Activated CD8-positive, alpha-beta T cell treated with anti-CD3 and anti-CD28 coated beads for 36 hours (primary cell): ENCODE measurements around the gene CLDN6. TPM values are rescaled to one million over a fixed set of nuclear protein-coding genes. Genes with fewer than 3 reads are reported as not detected.

Source experiments
- ATAC-seq: fragments of 200-7000 bp; cut with Tn5 transposase; one replicate; pipeline ENCODE4 v1.10.0; 2021; ENCODE audit warnings: mild to moderate bottlenecking, moderate library complexity
- CTCF ChIA-PET: fragments of 350-600 bp; sonication (Branson Sonifier 250); formaldehyde crosslinking; loops from one replicate; lab custom pipeline; 2021; ENCODE audit warnings: antibody characterized with exemption; lab: Charles Lee
- POLR2A ChIA-PET: fragments of 350-600 bp; sonication (Branson Sonifier 250); formaldehyde crosslinking; loops from one replicate; lab custom pipeline; 2021; ENCODE audit warnings: antibody characterized with exemption; lab: Charles Lee
- DNase-seq: peaks from one replicate; pipeline ENCODE4 v3.0.0-alpha.2; 2020
- H3K27ac Mint-ChIP-seq: one replicate; pipeline ENCODE4 v1.8.0; 2021; ENCODE audit warnings: mild to moderate bottlenecking, mixed read lengths
- H3K27me3 Mint-ChIP-seq: one replicate; pipeline ENCODE4 v1.8.0; 2021; ENCODE audit warnings: mixed read lengths
- H3K36me3 Mint-ChIP-seq: one replicate; pipeline ENCODE4 v1.8.0; 2021; ENCODE audit warnings: low read depth, mixed read lengths
- H3K4me1 Mint-ChIP-seq: one replicate; pipeline ENCODE4 v1.8.0; 2021; ENCODE audit warnings: low read depth, mixed read lengths
- H3K4me3 Mint-ChIP-seq: one replicate; pipeline ENCODE4 v1.8.0; 2021; ENCODE audit warnings: mild to moderate bottlenecking, moderate library complexity, mixed read lengths
- H3K9me3 Mint-ChIP-seq: one replicate; pipeline ENCODE4 v1.8.0; 2021; ENCODE audit warnings: mixed read lengths
- CTCF ChIP-seq: fragments of 200-600 bp; IDR thresholded peaks from one replicate; pipeline ENCODE4 v1.8.0; 2022; ENCODE audit warnings: antibody characterized with exemption, mild to moderate bottlenecking
- intact Hi-C: fragments of 100-400 bp; cut with micrococcal nuclease; formaldehyde crosslinking; loops from one replicate; pipeline ENCODE4 v1.10.0; 2022
- total RNA-seq, 2 experiments: library from RNA; stranded (reverse); gene quantifications; one replicate each; pipeline ENCODE4 v1.2.3, GENCODE V29; 2021

CLDN6 gene
- total RNA-seq, 2 experiments from 2014 or later = not detected

GRCh38 chr16:2987833-2988232, 30.1 kb downstream of the CLDN6 start:
- peaks cover 4% of the 10 kb centered on the region for H3K4me1 Mint-ChIP-seq
- H3K4me3 Mint-ChIP-seq = no peak overlapping the region
- no peaks in the 10 kb centered on the region for H3K27me3 Mint-ChIP-seq
- CTCF ChIA-PET = interaction anchor here (1.0 to 1.5 kb wide), 3 partner anchors 20 to 71 kb away, joined by 3 to 4 read pairs (median 3); no protein-coding TSS in a partner anchor
- POLR2A ChIA-PET = interaction anchor here (1.3 kb wide), 1 partner anchor 9 kb away, joined by 3 read pairs; no protein-coding TSS in a partner anchor
- ATAC-seq = no peak
- intact Hi-C loops = no loop called here
- H3K36me3 Mint-ChIP-seq = no peaks in the 10 kb centered on the region
- DNase-seq = no peak
- no peak for TF ChIP-seq CTCF
- H3K27ac Mint-ChIP-seq = no peak overlapping the region
- no peaks in the 10 kb centered on the region for H3K9me3 Mint-ChIP-seq

GRCh38 chr16:2987286-2987685, 30.7 kb downstream of the CLDN6 start:
- H3K36me3 Mint-ChIP-seq = no peaks in the 10 kb centered on the region
- H3K4me3 Mint-ChIP-seq = no peak overlapping the region
- CTCF ChIA-PET = interaction anchor here (1.2 to 1.5 kb wide), 2 partner anchors 20 to 45 kb away, joined by 3 to 4 read pairs; no protein-coding TSS in a partner anchor
- no peak overlapping the region for H3K27ac Mint-ChIP-seq
- no peaks in the 10 kb centered on the region for H3K9me3 Mint-ChIP-seq
- POLR2A ChIA-PET = no interaction called here
- no peak for TF ChIP-seq CTCF
- no peak for ATAC-seq
- H3K4me1 Mint-ChIP-seq = peaks cover 4% of the 10 kb centered on the region
- intact Hi-C loops = no loop called here
- DNase-seq = no peak
- H3K27me3 Mint-ChIP-seq = no peaks in the 10 kb centered on the region

GRCh38 chr16:2986623-2987188, 31.3 kb downstream of the CLDN6 start:
- Mint-ChIP-seq H3K9me3 (no peaks in the 10 kb centered on the region), H3K36me3 (no peaks in the 10 kb centered on the region), H3K4me1 (peaks cover 5% of the 10 kb centered on the region), H3K27ac (no peak overlapping the region), H3K4me3 (no peak overlapping the region), H3K27me3 (no peaks in the 10 kb centered on the region)
- DNase-seq (no peak), ATAC-seq (no peak)
- TF ChIP-seq CTCF = no peak
- intact Hi-C loops = no loop called here
- POLR2A ChIA-PET = no interaction called here
- CTCF ChIA-PET = interaction anchor here (1.5 kb wide), 1 partner anchor 45 kb away, joined by 4 read pairs; no protein-coding TSS in a partner anchor

GRCh38 chr16:2985893-2986355, 32.1 kb downstream of the CLDN6 start:
- Mint-ChIP-seq H3K4me3 (no peak overlapping the region), H3K36me3 (no peaks in the 10 kb centered on the region), H3K27me3 (no peaks in the 10 kb centered on the region), H3K4me1 (peaks cover 6% of the 10 kb centered on the region), H3K9me3 (no peaks in the 10 kb centered on the region), H3K27ac (no peak overlapping the region)
- POLR2A ChIA-PET = no interaction called here
- TF ChIP-seq CTCF = no peak
- no peak for DNase-seq
- intact Hi-C loops = no loop called here
- CTCF ChIA-PET = interaction anchor here (2.3 kb wide), 1 partner anchor 43 kb away, joined by 14 read pairs; no protein-coding TSS in a partner anchor
- no peak for ATAC-seq

- H3K27ac Mint-ChIP-seq = no peak overlapping the region
Observed at GRCh38 chr16:2985462-2985861, 32.5 kb downstream of the CLDN6 start.

More at GRCh38 chr16:2985462-2985861, 32.5 kb downstream of the CLDN6 start:
- no peak for TF ChIP-seq CTCF
- CTCF ChIA-PET = interaction anchor here (1.4 to 2.3 kb wide), 2 partner anchors 16 to 43 kb away, joined by 7 to 14 read pairs; partner anchors contain the start of gene PAQR4
- intact Hi-C loops = no loop called here
- Mint-ChIP-seq H3K27me3 (no peaks in the 10 kb centered on the region), H3K36me3 (no peaks in the 10 kb centered on the region), H3K9me3 (no peaks in the 10 kb centered on the region), H3K4me3 (no peak overlapping the region), H3K4me1 (peaks cover 6% of the 10 kb centered on the region)
- DNase-seq = no peak
- POLR2A ChIA-PET = no interaction called here
- no peak for ATAC-seq
